Activated naive CD8-positive, alpha-beta T cell treated with anti-CD3 and anti-CD28 coated beads for 36 hours (primary cell): ENCODE data around the gene TBXAS1. TPM values are rescaled to one million over a fixed set of nuclear protein-coding genes. Genes with fewer than 3 reads are reported as not detected.
A peak's percentile ranks its signal among the peaks of the same experiment; 100 is the strongest.

ENCODE experiments used
- DNase-seq: peaks from one replicate; pipeline ENCODE4 v3.0.0; 2021
- H3K27ac Mint-ChIP-seq: one replicate; pipeline ENCODE4 v1.8.0; 2022; ENCODE audit warnings: mild to moderate bottlenecking, moderate library complexity, mixed read lengths
- H3K27me3 Mint-ChIP-seq: one replicate; pipeline ENCODE4 v1.8.0; 2022; ENCODE audit warnings: mild to moderate bottlenecking, mixed read lengths
- H3K36me3 Mint-ChIP-seq: one replicate; pipeline ENCODE4 v1.8.0; 2021; ENCODE audit warnings: mild to moderate bottlenecking, mixed read lengths
- H3K4me1 Mint-ChIP-seq: one replicate; pipeline ENCODE4 v1.8.0; 2021; ENCODE audit warnings: mixed read lengths
- H3K4me3 Mint-ChIP-seq: one replicate; pipeline ENCODE4 v1.8.0; 2022; ENCODE audit warnings: mild to moderate bottlenecking, moderate library complexity, mixed read lengths
- H3K9me3 Mint-ChIP-seq: one replicate; pipeline ENCODE4 v1.8.0; 2022; ENCODE audit warnings: mixed read lengths
- total RNA-seq, 2 experiments: library from RNA; stranded (reverse); gene quantifications; one replicate each; pipeline ENCODE4 v1.2.3, GENCODE V29; 2021

TBXAS1 gene
- total RNA-seq, 2 experiments from 2014 or later: 1.5 to 1.8 TPM

DNA sequence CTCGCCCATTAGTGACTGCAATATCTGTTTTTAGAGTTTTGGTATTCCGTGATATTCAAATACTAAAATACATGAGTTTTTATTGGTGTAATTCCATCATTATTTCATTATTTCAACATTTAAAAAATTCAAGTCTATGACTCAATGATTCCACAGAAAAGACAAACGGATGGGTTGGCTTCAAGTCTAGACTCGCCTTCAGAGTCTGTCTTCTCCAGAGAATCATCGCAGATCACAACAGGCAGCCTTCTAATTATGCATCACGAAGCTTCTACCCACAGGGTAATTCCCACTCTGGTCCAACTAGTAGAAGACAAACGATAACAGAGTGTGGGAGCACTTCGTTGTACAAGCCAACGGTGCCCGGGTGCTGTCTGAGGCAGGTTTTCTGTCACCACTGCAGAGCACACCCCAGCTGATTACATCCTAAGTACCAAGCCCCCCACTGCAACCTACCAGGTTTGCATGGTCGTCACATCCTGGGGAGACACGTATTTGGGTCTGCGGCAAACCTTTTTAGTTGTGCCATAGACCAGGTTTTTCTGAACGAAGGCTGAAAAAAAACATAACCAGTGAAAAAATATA is 204.8 kb downstream of the TBXAS1 start:
- Mint-ChIP-seq H3K36me3 (peaks cover 30% of the 10 kb centered on the region), H3K4me3 (no peak overlapping the region), H3K27ac (no peak overlapping the region), H3K9me3 (no peaks in the 10 kb centered on the region), H3K27me3 (no peaks in the 10 kb centered on the region), H3K4me1 (peaks cover 15% of the 10 kb centered on the region)
- DNase-seq: no peak

DNA sequence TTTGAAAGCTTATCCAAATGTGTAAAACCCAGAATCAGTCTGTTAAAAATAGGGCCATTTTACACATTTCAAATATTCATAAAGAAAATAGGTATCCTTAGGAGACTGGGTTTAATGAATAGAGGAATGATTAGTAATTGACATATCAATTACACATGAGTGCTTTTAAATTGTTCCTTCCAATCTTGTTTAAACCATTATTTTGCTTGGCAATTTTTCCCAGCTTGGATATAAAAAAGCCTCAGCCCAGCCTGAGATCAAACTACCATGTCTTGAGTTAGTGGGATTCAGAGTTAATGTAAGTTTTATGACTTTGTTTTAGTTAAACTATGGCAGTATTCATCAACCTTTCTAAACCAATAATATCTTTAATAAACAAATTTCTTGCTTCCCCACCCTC is 205.4 kb downstream of the TBXAS1 start:
- Mint-ChIP-seq H3K9me3 (no peaks in the 10 kb centered on the region), H3K4me1 (peaks cover 20% of the 10 kb centered on the region), H3K4me3 (no peak overlapping the region), H3K27me3 (no peaks in the 10 kb centered on the region), H3K27ac (no peak overlapping the region), H3K36me3 (peaks cover 30% of the 10 kb centered on the region)
- no peak for DNase-seq

GRCh38 chr7:140035400-140036223 is 206.5 kb downstream of the TBXAS1 start:
- Mint-ChIP-seq H3K4me3 (no peak overlapping the region), H3K4me1 (peaks cover 22% of the 10 kb centered on the region), H3K27me3 (no peaks in the 10 kb centered on the region), H3K27ac (no peak overlapping the region), H3K9me3 (no peaks in the 10 kb centered on the region), H3K36me3 (peaks cover 29% of the 10 kb centered on the region)
- no peak for DNase-seq

DNA sequence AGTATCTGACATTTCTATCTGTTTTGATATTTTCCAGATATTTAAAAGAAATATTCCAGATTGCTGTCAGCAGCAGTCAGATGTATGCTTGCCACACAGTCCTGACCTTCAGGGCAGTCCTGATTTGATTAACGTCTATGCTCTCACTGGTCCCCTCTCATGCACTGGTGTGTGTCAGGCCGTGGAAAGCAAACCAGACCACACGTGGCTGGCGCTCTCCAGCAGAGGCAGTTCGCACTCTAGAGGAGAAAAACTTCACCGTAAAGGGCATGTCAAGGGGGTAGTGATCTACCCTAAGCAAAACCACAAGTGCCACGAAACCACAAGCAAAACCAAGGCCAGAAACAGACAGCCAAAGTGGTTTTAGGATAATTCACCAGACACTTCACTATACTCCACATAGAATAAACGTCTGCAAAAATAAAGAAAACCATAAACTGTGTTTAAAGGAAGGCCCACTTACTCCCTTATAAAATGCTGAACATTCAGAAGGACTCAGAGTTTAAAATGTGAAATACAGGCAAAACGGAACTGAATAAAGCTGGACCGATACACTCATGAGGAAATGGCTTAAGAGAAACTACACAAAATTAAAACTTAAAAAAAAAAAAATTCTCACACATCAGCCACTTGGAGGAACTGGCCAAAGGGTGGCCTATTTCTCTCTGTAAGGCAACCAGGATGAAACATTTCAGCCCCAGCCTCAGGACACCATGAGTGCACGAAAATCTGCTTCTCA is 207.3 kb downstream of the TBXAS1 start:
- Mint-ChIP-seq H3K27me3 (no peaks in the 10 kb centered on the region), H3K27ac (no peak overlapping the region), H3K9me3 (no peaks in the 10 kb centered on the region), H3K4me1 (peaks cover 22% of the 10 kb centered on the region), H3K36me3 (peaks cover 35% of the 10 kb centered on the region), H3K4me3 (no peak overlapping the region)
- peak; percentile 14 for DNase-seq

- Mint-ChIP-seq H3K27ac (no peak overlapping the region), H3K27me3 (no peaks in the 10 kb centered on the region), H3K9me3 (no peaks in the 10 kb centered on the region), H3K4me1 (peaks cover 22% of the 10 kb centered on the region), H3K36me3 (peaks cover 29% of the 10 kb centered on the region), H3K4me3 (no peak overlapping the region)
- DNase-seq: no peak
These were observed 210.0 kb downstream of the TBXAS1 start for GRCh38 chr7:140039066-140039465.

GRCh38 chr7:140039896-140040295 is 210.8 kb downstream of the TBXAS1 start:
- no peak for DNase-seq
- H3K27ac Mint-ChIP-seq: no peak overlapping the region
- peaks cover 22% of the 10 kb centered on the region for H3K4me1 Mint-ChIP-seq
- H3K4me3 Mint-ChIP-seq: no peak overlapping the region
- no peaks in the 10 kb centered on the region for H3K27me3 Mint-ChIP-seq
- peaks cover 29% of the 10 kb centered on the region for H3K36me3 Mint-ChIP-seq
- no peaks in the 10 kb centered on the region for H3K9me3 Mint-ChIP-seq

- no peak overlapping the region for H3K27ac Mint-ChIP-seq
- H3K9me3 Mint-ChIP-seq: no peaks in the 10 kb centered on the region
- no peak for DNase-seq
- no peaks in the 10 kb centered on the region for H3K27me3 Mint-ChIP-seq
- no peak overlapping the region for H3K4me3 Mint-ChIP-seq
- peaks cover 16% of the 10 kb centered on the region for H3K36me3 Mint-ChIP-seq
- peaks cover 13% of the 10 kb centered on the region for H3K4me1 Mint-ChIP-seq
These were observed 212.8 kb downstream of the TBXAS1 start for GRCh38 chr7:140041659-140042385.

- peaks cover 14% of the 10 kb centered on the region for H3K36me3 Mint-ChIP-seq
- H3K4me1 Mint-ChIP-seq: peaks cover 12% of the 10 kb centered on the region
- H3K9me3 Mint-ChIP-seq: no peaks in the 10 kb centered on the region
- H3K27ac Mint-ChIP-seq: no peak overlapping the region
- DNase-seq: no peak
- H3K27me3 Mint-ChIP-seq: no peaks in the 10 kb centered on the region
- H3K4me3 Mint-ChIP-seq: no peak overlapping the region
These were observed 213.3 kb downstream of the TBXAS1 start for GRCh38 chr7:140042386-140042670.

DNA sequence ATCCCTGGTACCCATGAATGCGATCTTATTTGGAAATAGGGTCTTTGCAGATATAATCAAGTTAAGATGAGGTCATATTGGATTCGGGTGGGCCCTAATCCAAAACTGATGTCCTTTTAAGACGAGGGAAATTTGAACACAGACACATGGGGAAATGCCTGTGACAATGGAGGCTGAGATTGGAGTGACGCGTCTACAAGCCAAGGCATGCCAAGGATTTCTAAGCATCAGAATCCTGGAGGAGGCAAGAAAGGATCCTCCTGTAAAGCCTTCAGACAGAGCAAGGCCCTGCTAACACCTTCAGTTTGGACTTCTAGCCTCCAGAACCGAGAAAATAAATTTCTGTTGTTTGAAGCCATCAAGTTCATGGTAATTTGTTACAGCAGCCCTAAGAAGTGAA is 215.2 kb downstream of the TBXAS1 start:
- H3K27ac Mint-ChIP-seq: no peak overlapping the region
- H3K36me3 Mint-ChIP-seq: peaks cover 14% of the 10 kb centered on the region
- no peak overlapping the region for H3K4me3 Mint-ChIP-seq
- peaks cover 7% of the 10 kb centered on the region for H3K4me1 Mint-ChIP-seq
- H3K27me3 Mint-ChIP-seq: no peaks in the 10 kb centered on the region
- DNase-seq: no peak
- no peaks in the 10 kb centered on the region for H3K9me3 Mint-ChIP-seq

DNA sequence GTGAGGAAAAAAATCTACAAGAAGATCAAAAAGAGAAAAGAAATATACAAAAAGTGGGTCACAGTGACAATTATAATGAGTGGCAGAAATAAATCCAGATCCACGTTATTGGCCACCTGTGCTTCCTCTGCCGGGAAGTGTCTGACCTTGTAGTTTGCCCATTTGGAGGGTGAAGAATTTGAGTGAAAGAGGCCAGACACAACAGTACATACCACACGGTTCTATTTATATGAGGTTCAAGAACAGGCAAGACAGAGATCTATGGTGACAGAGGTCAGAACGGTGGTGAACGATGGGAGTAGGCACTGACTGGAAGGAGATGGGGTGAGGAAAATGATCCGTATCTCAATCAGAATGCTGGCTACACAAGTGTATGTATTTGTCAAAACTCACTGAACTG is 216.6 kb downstream of the TBXAS1 start:
- Mint-ChIP-seq H3K27ac (no peak overlapping the region), H3K9me3 (no peaks in the 10 kb centered on the region), H3K36me3 (peaks cover 14% of the 10 kb centered on the region), H3K4me3 (no peak overlapping the region), H3K4me1 (peaks cover 3% of the 10 kb centered on the region), H3K27me3 (no peaks in the 10 kb centered on the region)
- no peak for DNase-seq

DNA sequence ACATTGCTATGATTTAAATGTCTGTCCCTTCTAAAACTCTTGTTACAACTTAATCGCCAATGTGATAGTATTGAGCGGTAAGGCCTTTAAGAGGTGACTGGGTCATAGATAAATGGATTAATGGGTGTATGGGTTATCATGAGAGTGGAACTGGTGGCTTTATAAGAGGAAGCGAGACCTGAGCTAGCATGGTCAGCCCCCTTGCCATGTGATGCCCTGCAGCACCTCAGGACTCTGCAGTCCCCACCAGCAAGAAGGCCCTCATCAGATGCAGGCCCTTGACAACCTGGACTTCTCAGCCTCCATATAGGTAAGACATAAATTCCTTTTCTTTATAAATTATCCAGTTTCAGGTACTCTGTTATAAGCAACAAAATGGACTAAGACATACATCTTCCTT is 218.1 kb downstream of the TBXAS1 start:
- H3K4me1 Mint-ChIP-seq: peaks cover 3% of the 10 kb centered on the region

GRCh38 chr7:140048138-140048537 is 219.1 kb downstream of the TBXAS1 start:
- peaks cover 8% of the 10 kb centered on the region for H3K4me1 Mint-ChIP-seq
- H3K36me3 Mint-ChIP-seq: peaks cover 10% of the 10 kb centered on the region
- no peaks in the 10 kb centered on the region for H3K27me3 Mint-ChIP-seq
- no peak overlapping the region for H3K27ac Mint-ChIP-seq
- no peaks in the 10 kb centered on the region for H3K9me3 Mint-ChIP-seq
- no peak for DNase-seq
- H3K4me3 Mint-ChIP-seq: no peak overlapping the region

More for the DNA sequence above, 218.1 kb downstream of the TBXAS1 start:
- Mint-ChIP-seq H3K27me3 (no peaks in the 10 kb centered on the region), H3K36me3 (peaks cover 6% of the 10 kb centered on the region), H3K4me3 (no peak overlapping the region), H3K27ac (no peak overlapping the region), H3K9me3 (no peaks in the 10 kb centered on the region)
- no peak for DNase-seq

- H3K4me1 Mint-ChIP-seq: peaks cover 14% of the 10 kb centered on the region
- no peak overlapping the region for H3K27ac Mint-ChIP-seq
- DNase-seq: no peak
- H3K4me3 Mint-ChIP-seq: no peak overlapping the region
- no peaks in the 10 kb centered on the region for H3K27me3 Mint-ChIP-seq
- H3K9me3 Mint-ChIP-seq: no peaks in the 10 kb centered on the region
- H3K36me3 Mint-ChIP-seq: peaks cover 11% of the 10 kb centered on the region
These were observed 219.9 kb downstream of the TBXAS1 start for GRCh38 chr7:140048989-140049338.

- Mint-ChIP-seq H3K4me3 (no peak overlapping the region), H3K4me1 (peaks cover 20% of the 10 kb centered on the region), H3K36me3 (peaks cover 13% of the 10 kb centered on the region), H3K27ac (no peak overlapping the region), H3K27me3 (no peaks in the 10 kb centered on the region), H3K9me3 (no peaks in the 10 kb centered on the region)
- no peak for DNase-seq
These were observed 220.4 kb downstream of the TBXAS1 start for GRCh38 chr7:140049339-140050024.

- no peak overlapping the region for H3K4me3 Mint-ChIP-seq
- DNase-seq: no peak
- peaks cover 25% of the 10 kb centered on the region for H3K4me1 Mint-ChIP-seq
- H3K36me3 Mint-ChIP-seq: peaks cover 17% of the 10 kb centered on the region
- no peaks in the 10 kb centered on the region for H3K27me3 Mint-ChIP-seq
- H3K9me3 Mint-ChIP-seq: no peaks in the 10 kb centered on the region
- no peak overlapping the region for H3K27ac Mint-ChIP-seq
These were observed 221.0 kb downstream of the TBXAS1 start for GRCh38 chr7:140050100-140050499.
